ENCODE measurements around the gene EPHB1. TPM values are rescaled to one million over a fixed set of nuclear protein-coding genes. Genes with fewer than 3 reads are reported as not detected.

The EPHB1 gene
- total RNA-seq, 1 donor from 2014 or later, result 3.0 TPM

DNA sequence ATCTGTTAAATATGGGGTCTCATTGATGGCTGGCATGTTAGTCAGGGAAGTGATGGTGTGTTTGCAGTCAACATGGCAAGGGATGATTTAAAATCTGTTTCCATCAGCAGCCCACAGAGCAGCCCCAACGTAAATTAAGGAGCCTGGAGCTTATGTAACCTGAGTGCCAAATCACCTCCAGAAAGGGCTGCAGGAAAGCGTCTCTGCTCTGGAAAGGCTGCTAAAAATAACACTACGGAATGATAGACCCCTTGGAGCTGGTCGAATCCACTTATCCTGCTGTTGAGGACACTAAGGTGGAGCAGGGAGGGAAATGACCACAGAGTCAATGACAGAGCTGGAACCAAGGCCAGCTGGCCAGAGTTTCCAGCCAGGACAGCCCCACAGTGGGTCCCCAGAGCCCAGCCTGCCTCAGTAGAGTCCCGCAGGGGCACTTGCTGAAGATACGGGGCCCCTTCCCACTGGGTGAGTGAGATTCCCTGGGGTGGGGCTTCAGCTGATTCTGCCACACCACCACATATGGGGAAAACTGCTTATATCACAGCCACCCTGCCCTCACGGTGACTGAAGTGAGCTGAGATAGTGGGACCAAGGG is 63.5 kb downstream of the EPHB1 start:
- Histone ChIP-seq H3K27ac (no peak overlapping the region), H3K9me3 (no peaks in the 10 kb centered on the region), H3K27me3 (ENCODE audit: low read depth) (no peaks in the 10 kb centered on the region), H3K4me3 (no peak overlapping the region), H3K36me3 (no peaks in the 10 kb centered on the region), H3K4me1 (no peaks in the 10 kb centered on the region)
- ATAC-seq (no peak), DNase-seq (no peak)
- intact Hi-C loops (cut with DNase I), result no loop called here
- TF ChIP-seq, protein P1, sequence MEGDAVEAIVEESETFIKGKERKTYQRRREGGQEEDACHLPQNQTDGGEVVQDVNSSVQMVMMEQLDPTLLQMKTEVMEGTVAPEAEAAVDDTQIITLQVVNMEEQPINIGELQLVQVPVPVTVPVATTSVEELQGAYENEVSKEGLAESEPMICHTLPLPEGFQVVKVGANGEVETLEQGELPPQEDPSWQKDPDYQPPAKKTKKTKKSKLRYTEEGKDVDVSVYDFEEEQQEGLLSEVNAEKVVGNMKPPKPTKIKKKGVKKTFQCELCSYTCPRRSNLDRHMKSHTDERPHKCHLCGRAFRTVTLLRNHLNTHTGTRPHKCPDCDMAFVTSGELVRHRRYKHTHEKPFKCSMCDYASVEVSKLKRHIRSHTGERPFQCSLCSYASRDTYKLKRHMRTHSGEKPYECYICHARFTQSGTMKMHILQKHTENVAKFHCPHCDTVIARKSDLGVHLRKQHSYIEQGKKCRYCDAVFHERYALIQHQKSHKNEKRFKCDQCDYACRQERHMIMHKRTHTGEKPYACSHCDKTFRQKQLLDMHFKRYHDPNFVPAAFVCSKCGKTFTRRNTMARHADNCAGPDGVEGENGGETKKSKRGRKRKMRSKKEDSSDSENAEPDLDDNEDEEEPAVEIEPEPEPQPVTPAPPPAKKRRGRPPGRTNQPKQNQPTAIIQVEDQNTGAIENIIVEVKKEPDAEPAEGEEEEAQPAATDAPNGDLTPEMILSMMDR (IDR thresholded peaks at IDR 0.05), result no peak

DNA sequence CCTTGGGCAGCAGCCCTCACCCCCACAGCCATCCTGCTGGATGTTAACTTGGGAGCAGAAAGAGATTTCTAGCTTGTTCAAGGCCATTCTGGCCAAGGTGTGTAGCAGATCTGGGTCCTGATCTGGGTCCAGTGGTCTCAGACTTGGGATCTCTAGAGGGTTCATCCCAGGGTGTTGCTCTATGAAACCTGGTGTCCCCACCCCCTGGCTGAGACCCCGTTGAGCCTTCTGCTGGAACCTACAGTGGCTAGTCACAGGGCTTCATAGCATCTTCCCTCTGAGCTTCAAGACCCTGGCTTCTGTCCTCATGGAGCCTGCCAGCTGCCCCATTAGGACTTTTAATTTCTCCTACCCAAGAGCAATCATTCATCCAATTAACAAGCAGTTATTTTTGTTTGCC is 64.3 kb downstream of the EPHB1 start:
- DNase-seq (no peak), ATAC-seq (no peak)
- Histone ChIP-seq H3K27ac (no peak overlapping the region), H3K9me3 (no peaks in the 10 kb centered on the region), H3K4me1 (no peaks in the 10 kb centered on the region), H3K36me3 (no peaks in the 10 kb centered on the region), H3K4me3 (no peak overlapping the region), H3K27me3 (ENCODE audit: low read depth) (no peaks in the 10 kb centered on the region)
- intact Hi-C loops (cut with DNase I), result no loop called here
- TF ChIP-seq, protein P1 (IDR thresholded peaks at IDR 0.05), result no peak

DNA sequence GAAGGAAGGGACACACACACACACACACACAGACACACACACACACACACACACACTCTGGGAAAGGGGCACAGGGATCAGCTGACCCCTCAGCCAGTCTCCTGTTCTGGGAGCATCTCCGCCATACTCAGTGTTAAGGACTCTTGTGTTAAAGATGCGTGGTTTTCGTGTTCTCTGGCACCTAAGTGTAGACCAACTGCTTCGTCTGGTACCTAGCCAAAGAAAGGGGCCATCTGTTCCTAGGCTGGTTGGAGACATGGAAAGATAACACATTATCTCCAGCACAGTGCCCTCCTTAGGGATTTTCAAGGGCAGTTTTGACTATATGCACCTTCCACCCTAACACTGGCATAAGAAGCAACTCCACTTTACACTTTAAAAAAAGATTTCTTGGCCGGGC is 65.1 kb downstream of the EPHB1 start:
- intact Hi-C loops (cut with DNase I), result no loop called here
- ATAC-seq (no peak), DNase-seq (no peak)
- no peaks in the 10 kb centered on the region for H3K4me1 ChIP-seq
- no peaks in the 10 kb centered on the region for H3K36me3 ChIP-seq
- TF ChIP-seq, protein P1 (IDR thresholded peaks at IDR 0.05), result no peak
- no peak overlapping the region for H3K27ac ChIP-seq
- H3K27me3 ChIP-seq (ENCODE audit: low read depth), result no peaks in the 10 kb centered on the region
- no peaks in the 10 kb centered on the region for H3K9me3 ChIP-seq
- H3K4me3 ChIP-seq, result no peak overlapping the region

DNA sequence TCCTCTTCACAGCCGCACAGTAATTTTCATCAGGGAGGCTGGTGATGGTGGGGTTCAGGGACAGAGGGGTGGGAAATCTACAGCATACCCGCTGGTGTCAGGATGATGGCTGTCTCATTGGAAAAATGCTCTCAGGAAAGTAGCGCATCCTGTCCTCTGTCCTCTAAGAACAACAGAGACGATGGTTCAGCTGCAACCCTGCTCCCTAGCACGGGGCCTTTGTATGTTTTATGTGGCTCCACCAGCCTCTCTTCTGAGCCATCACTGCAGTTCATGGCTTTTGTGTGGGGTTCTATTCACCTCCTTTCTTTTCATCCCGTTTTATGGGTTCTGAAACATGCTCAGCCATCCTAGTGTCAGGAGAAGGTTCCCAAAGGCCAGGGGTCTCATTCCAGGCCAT is 68.9 kb downstream of the EPHB1 start:
- no peak for DNase-seq
- Histone ChIP-seq H3K9me3 (no peaks in the 10 kb centered on the region), H3K36me3 (no peaks in the 10 kb centered on the region), H3K4me3 (no peak overlapping the region), H3K27me3 (ENCODE audit: low read depth) (no peaks in the 10 kb centered on the region), H3K4me1 (no peaks in the 10 kb centered on the region), H3K27ac (no peak overlapping the region)
- intact Hi-C loops (cut with DNase I), result no loop called here
- no peak for ATAC-seq
- TF ChIP-seq, protein P1 (IDR thresholded peaks at IDR 0.05), result no peak

DNA sequence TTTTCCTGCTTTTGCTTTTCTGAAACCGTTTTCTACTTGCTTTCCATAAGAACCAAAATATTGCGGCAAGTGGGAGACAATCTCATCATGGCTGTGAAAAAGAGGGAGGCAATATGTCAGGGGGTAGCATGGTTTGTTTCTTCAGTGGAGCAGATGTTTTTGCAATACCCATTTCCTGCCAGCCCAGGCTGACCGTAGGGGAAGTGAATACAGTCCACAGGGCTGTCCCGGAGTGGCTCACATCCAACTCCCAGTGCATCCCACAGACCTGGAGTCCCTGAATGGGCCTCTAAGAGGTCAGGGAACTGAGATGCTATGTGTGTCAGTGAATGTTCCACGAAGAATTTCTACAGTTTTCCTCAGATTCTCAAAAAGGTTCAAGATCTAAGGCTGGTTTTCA is 69.6 kb downstream of the EPHB1 start:
- DNase-seq (no peak), ATAC-seq (peak in 1 of 2 donors; percentile 34)
- TF ChIP-seq, protein P1 (IDR thresholded peaks at IDR 0.05), result no peak
- H3K4me1 ChIP-seq, result no peaks in the 10 kb centered on the region
- no peaks in the 10 kb centered on the region for H3K9me3 ChIP-seq
- intact Hi-C loops (cut with DNase I), result no loop called here
- H3K27me3 ChIP-seq (ENCODE audit: low read depth), result no peaks in the 10 kb centered on the region
- no peak overlapping the region for H3K27ac ChIP-seq
- no peaks in the 10 kb centered on the region for H3K36me3 ChIP-seq
- no peak overlapping the region for H3K4me3 ChIP-seq

Measured in lower lobe of right lung (tissue), 2 donors.